Coronary artery (tissue), 2 donors: ENCODE measurements around the gene PRKN.

Experiments
- DNase-seq: peaks from one replicate; pipeline ENCODE4 v3.0.0-alpha.2; 2017; ENCODE audit warnings: low spot score
- H3K27ac ChIP-seq, 2 donors: fragments of 200-600 bp; sonication (generic); one replicate each; pipeline ENCODE4 v1.5.1; 2016 to 2019
- H3K4me3 ChIP-seq: fragments of 200-600 bp; sonication (generic); 2 replicates; pipeline ENCODE4 v1.5.1; 2016; ENCODE audit warnings: mild to moderate bottlenecking, moderate library complexity
- CTCF ChIP-seq: fragments of 200-600 bp; sonication (generic); IDR thresholded peaks from one replicate; pipeline ENCODE4 v1.5.1; 2019; ENCODE audit warnings: antibody characterized with exemption

The PRKN gene

GRCh38 chr6:162157167-162157870 lies 570.2 kb downstream of the PRKN start:
- TF ChIP-seq CTCF = no peak

DNA sequence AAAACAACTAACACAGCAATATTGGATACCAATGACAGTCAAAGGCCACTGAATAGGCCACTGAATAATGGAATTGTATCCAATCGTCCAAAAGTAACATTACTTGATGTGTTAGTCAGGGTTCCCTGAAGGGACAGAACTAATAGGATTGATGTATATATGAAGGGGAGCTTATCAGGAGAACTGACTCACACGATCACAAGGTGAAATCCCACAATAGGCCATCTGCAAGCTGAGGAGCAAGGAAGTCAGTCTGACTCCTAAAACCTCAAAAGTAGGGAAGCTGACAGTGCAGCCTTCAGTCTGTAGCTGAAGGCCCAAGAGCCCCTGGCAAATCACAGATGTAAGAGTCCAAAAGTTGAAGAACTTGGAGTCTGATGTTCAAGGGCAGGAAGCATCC lies 571.4 kb downstream of the PRKN start:
- Histone ChIP-seq H3K27ac (no peak overlapping the region), H3K4me3 (no peak overlapping the region)
- DNase-seq = no peak
- no peak for TF ChIP-seq CTCF

More at GRCh38 chr6:162157167-162157870, 570.2 kb downstream of the PRKN start:
- Histone ChIP-seq H3K27ac (no peak overlapping the region), H3K4me3 (no peak overlapping the region)
- DNase-seq = no peak

DNA sequence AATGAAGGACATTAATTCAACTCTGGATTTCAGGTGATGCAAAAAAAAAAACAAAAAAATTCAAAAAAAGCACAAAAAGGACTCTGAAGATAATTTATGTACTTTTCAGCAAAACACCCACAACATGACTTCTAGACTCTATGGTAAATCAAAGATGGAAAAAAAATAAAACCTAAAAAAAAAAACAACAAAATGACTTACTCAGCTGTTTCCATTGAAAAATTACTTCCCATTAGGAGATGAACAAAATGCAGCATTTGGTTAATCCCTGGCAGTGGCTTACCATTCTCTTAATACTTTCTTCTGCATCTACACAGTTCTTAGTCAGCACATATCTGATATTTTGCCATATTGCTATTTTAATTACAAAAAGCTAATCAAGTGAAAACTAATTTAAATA lies 572.6 kb downstream of the PRKN start:
- TF ChIP-seq CTCF = no peak
- DNase-seq = no peak
- Histone ChIP-seq H3K4me3 (no peak overlapping the region), H3K27ac (no peak overlapping the region)

DNA sequence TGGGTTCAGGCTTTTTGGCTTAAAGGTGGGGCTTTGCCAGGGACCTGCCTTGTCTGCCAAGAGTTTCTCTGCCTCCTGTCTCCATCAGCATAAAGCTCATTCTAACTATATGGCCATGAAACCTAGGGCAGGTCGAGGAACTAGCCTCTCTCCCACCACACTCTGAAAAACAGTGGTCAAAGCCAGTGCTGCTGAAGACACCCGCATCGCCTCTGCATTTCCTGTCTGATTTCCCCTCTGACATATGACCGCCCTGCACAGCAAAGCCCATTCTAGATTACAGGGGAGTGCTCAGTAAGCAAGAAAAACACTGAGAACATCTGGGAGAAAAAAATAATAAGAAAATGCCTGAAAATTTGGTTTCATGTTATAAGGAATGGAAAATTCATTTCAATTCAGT lies 573.6 kb downstream of the PRKN start:
- Histone ChIP-seq H3K4me3 (no peak overlapping the region), H3K27ac (no peak overlapping the region)
- TF ChIP-seq CTCF = no peak
- no peak for DNase-seq

DNA sequence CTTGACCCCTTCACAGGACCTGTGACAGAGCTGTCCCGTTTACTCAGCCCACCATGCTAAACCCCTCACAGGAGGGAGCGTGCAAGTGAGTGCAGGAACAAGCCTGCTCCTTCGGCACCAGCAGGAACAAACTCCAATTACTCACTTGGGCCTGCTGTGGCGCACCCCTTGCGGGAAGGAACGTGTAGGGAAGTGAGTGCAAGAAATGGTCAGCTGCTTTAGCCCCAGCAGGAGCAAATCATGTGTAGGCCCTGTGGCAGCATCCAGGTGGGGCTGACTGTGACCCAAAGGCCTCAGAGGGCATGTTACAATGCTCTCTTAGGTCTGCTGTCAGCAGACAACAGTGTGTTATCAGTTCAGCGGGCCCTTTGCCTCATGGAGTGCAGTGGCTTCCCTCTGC lies 574.4 kb downstream of the PRKN start:
- Histone ChIP-seq H3K27ac (no peak overlapping the region), H3K4me3 (no peak overlapping the region)
- no peak for TF ChIP-seq CTCF
- DNase-seq = no peak

- no peak overlapping the region for H3K4me3 ChIP-seq
- TF ChIP-seq CTCF = no peak
- no peak overlapping the region for H3K27ac ChIP-seq
- no peak for DNase-seq
These were observed 576.4 kb downstream of the PRKN start for GRCh38 chr6:162151021-162151665.

DNA sequence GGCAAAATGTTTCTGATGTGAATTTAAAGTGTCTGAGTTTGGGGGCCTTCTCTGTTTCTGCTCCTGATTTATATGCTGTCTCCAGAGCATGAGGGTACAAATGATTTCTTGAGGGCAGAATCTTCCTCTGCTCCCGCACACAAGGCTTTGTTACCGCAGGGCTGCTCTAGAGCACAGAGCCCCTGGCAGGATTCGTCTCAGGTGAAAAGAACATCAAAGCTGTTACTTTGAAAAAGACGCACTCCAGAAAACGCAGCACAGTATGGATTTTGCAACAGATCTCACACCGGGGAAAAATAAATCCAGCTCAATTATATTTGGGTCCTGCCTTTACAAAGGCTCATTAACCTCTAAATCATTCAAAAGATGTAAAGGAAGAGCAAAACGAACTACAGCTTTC lies 577.3 kb downstream of the PRKN start:
- Histone ChIP-seq H3K4me3 (no peak overlapping the region), H3K27ac (no peak overlapping the region)
- TF ChIP-seq CTCF = no peak
- DNase-seq = no peak
